NT2/D1 (cell line): ENCODE data around the gene IFNAR1.

Experiments
- DNase-seq: peaks from one replicate; pipeline ENCODE4 v3.0.0-alpha.2; 2011; ENCODE audit warnings: low read depth, low spot score
- H3K27me3 ChIP-seq: 2 replicates; pipeline ENCODE4 v1.6.0; 2011; ENCODE audit warnings: mild to moderate bottlenecking; ENCODE audit not compliant: insufficient read length, insufficient read depth
- H3K36me3 ChIP-seq: 2 replicates; pipeline ENCODE4 v1.6.1; 2011; ENCODE audit warnings: mild to moderate bottlenecking, low read length, mixed read lengths; ENCODE audit not compliant: insufficient read depth, insufficient read length
- H3K4me1 ChIP-seq: 2 replicates; pipeline ENCODE4 v1.5.1; 2011; ENCODE audit not compliant: insufficient read depth, insufficient read length
- H3K4me3 ChIP-seq: 2 replicates; pipeline ENCODE4 v1.5.1; 2011; ENCODE audit warnings: low read depth; ENCODE audit not compliant: insufficient read length
- H3K9ac ChIP-seq: 2 replicates; pipeline ENCODE4 v1.6.0; 2011; ENCODE audit warnings: low read depth; ENCODE audit not compliant: insufficient read length
- H3K9me3 ChIP-seq: 2 replicates; pipeline ENCODE4 v1.5.1; 2011; ENCODE audit warnings: mild to moderate bottlenecking, low read length; ENCODE audit not compliant: insufficient read depth
- SUZ12 ChIP-seq: IDR thresholded peaks from 2 replicates; pipeline ENCODE4 v1.6.1; 2011; ENCODE audit not compliant: insufficient read length, insufficient read depth; ENCODE audit errors: extremely low read depth
- YY1 ChIP-seq: IDR thresholded peaks from 2 replicates; pipeline ENCODE4 v1.6.1; 2011; ENCODE audit not compliant: insufficient read length, insufficient read depth
- ZNF274 ChIP-seq: IDR thresholded peaks from 2 replicates; pipeline ENCODE4 v1.6.1; 2011; ENCODE audit warnings: mild to moderate bottlenecking, low read depth, low read length

Gene IFNAR1

DNA sequence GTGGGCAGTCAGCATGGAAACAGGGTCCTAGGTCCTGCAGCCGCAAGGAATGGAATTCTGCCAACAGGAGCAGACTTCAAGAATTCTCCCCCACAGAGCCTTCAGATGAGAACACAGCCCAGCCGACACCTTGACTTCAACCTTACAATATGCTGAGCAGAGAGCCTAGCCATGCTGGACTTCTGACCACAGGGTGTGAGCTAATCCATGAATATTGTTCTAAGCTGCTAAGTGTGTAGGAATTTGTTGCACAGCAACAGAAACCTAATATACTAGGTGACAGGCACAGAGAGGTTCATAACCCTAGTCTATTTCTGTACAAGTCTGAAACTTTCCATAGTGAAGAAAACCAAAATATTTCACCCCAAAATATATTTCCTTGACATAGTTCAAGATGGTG is 45.5 kb downstream of the IFNAR1 start:
- Histone ChIP-seq H3K4me1 (no peaks in the 10 kb centered on the region), H3K9ac (no peak overlapping the region), H3K36me3 (no peaks in the 10 kb centered on the region), H3K27me3 (no peaks in the 10 kb centered on the region), H3K4me3 (no peak overlapping the region), H3K9me3 (peaks cover 52% of the 10 kb centered on the region)
- DNase-seq: no peak
- TF ChIP-seq ZNF274 (no peak), SUZ12 (no peak), YY1 (no peak)

GRCh38 chr21:33371366-33371765 is 46.6 kb downstream of the IFNAR1 start:
- Histone ChIP-seq H3K4me1 (no peaks in the 10 kb centered on the region), H3K4me3 (no peak overlapping the region), H3K9ac (no peak overlapping the region), H3K27me3 (no peaks in the 10 kb centered on the region), H3K9me3 (peaks cover 45% of the 10 kb centered on the region), H3K36me3 (no peaks in the 10 kb centered on the region)
- TF ChIP-seq YY1: no peak
- no peak for TF ChIP-seq SUZ12
- TF ChIP-seq ZNF274: no peak
- no peak for DNase-seq

GRCh38 chr21:33372582-33372981 is 47.8 kb downstream of the IFNAR1 start:
- H3K27me3 ChIP-seq: no peaks in the 10 kb centered on the region
- H3K9ac ChIP-seq: no peak overlapping the region
- no peaks in the 10 kb centered on the region for H3K36me3 ChIP-seq
- H3K9me3 ChIP-seq: peaks cover 33% of the 10 kb centered on the region
- no peak for TF ChIP-seq ZNF274
- no peak for TF ChIP-seq YY1
- no peak for TF ChIP-seq SUZ12
- DNase-seq: no peak
- H3K4me1 ChIP-seq: no peaks in the 10 kb centered on the region
- H3K4me3 ChIP-seq: no peak overlapping the region

GRCh38 chr21:33373451-33373850 is 48.7 kb downstream of the IFNAR1 start:
- no peak for DNase-seq
- Histone ChIP-seq H3K4me1 (no peaks in the 10 kb centered on the region), H3K27me3 (no peaks in the 10 kb centered on the region), H3K4me3 (no peak overlapping the region), H3K36me3 (no peaks in the 10 kb centered on the region), H3K9me3 (peaks cover 24% of the 10 kb centered on the region), H3K9ac (no peak overlapping the region)
- TF ChIP-seq YY1: no peak
- no peak for TF ChIP-seq ZNF274
- TF ChIP-seq SUZ12: no peak

GRCh38 chr21:33374080-33374449 is 49.3 kb downstream of the IFNAR1 start:
- TF ChIP-seq YY1: no peak
- no peak for TF ChIP-seq ZNF274
- no peak for TF ChIP-seq SUZ12
- H3K9ac ChIP-seq: no peak overlapping the region
- DNase-seq: no peak

GRCh38 chr21:33374450-33375096 is 49.8 kb downstream of the IFNAR1 start:
- no peaks in the 10 kb centered on the region for H3K4me1 ChIP-seq
- H3K4me3 ChIP-seq: no peak overlapping the region
- no peaks in the 10 kb centered on the region for H3K36me3 ChIP-seq
- peaks cover 13% of the 10 kb centered on the region; the same call in 1 of the 2 replicates for H3K9me3 ChIP-seq
- peak; percentile 49 for DNase-seq
- no peak for TF ChIP-seq SUZ12
- no peak for TF ChIP-seq ZNF274
- TF ChIP-seq YY1: no peak
- H3K9ac ChIP-seq: no peak overlapping the region
- no peaks in the 10 kb centered on the region for H3K27me3 ChIP-seq

More at GRCh38 chr21:33374080-33374449, 49.3 kb downstream of the IFNAR1 start:
- H3K9me3 ChIP-seq: peaks cover 18% of the 10 kb centered on the region
- H3K4me1 ChIP-seq: no peaks in the 10 kb centered on the region
- no peaks in the 10 kb centered on the region for H3K36me3 ChIP-seq
- no peaks in the 10 kb centered on the region for H3K27me3 ChIP-seq
- H3K4me3 ChIP-seq: no peak overlapping the region

DNA sequence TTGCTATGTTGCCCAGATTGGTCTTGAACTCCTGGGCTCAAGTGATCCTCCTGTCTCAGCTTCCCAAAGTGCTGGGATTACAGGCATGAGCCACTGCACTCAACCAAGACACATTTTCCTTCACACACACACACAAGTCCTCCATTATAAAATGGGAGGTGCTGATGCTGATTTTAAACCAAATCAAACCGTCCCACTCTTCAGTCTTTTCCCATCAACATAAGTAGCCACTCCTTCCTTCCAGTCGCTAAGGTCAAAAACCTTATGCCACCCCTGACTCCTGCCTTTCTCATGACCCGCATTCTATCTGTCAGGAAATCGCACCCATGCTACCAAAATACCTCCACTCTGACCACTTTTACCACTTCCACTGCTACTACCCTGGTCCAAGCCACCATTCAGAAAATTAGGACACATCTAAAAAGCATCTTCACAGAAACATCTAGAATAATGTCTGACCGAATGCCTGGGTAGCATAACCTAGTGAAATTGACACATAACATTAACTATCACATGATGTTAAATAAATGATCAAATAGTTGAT is 50.4 kb downstream of the IFNAR1 start:
- DNase-seq: no peak
- no peak overlapping the region for H3K9ac ChIP-seq
- H3K36me3 ChIP-seq: no peaks in the 10 kb centered on the region
- no peak for TF ChIP-seq ZNF274
- no peak for TF ChIP-seq YY1
- TF ChIP-seq SUZ12: no peak
- no peaks in the 10 kb centered on the region for H3K27me3 ChIP-seq
- H3K4me3 ChIP-seq: no peak overlapping the region
- peaks cover under 1% of the 10 kb centered on the region for H3K4me1 ChIP-seq
- peaks cover 7% of the 10 kb centered on the region; the same call in 1 of the 2 replicates for H3K9me3 ChIP-seq
